ENCODE measurements around the gene FAM187B.

FAM187B gene

DNA sequence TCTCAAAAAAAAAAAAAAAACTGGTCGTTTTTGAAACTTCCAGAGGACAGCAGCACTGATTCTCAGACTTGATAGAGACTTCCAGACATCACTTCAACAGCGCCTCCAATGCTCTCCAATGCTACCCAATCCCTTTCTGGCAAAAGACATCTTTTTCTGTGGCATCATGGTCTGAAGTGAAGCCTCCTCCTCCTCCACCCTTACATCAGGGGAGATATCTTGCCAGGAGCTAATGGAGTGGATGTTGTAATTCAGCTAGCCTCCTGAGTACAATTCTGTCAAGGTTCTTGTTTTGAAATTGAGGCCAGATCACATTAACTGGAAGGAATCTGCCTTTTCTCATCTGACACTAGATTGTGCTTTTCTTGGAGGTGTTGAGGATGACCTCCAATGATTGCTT, 49.8 kb downstream of the FAM187B start:
- DNase-seq (ENCODE audit: low spot score): no peak

DNA sequence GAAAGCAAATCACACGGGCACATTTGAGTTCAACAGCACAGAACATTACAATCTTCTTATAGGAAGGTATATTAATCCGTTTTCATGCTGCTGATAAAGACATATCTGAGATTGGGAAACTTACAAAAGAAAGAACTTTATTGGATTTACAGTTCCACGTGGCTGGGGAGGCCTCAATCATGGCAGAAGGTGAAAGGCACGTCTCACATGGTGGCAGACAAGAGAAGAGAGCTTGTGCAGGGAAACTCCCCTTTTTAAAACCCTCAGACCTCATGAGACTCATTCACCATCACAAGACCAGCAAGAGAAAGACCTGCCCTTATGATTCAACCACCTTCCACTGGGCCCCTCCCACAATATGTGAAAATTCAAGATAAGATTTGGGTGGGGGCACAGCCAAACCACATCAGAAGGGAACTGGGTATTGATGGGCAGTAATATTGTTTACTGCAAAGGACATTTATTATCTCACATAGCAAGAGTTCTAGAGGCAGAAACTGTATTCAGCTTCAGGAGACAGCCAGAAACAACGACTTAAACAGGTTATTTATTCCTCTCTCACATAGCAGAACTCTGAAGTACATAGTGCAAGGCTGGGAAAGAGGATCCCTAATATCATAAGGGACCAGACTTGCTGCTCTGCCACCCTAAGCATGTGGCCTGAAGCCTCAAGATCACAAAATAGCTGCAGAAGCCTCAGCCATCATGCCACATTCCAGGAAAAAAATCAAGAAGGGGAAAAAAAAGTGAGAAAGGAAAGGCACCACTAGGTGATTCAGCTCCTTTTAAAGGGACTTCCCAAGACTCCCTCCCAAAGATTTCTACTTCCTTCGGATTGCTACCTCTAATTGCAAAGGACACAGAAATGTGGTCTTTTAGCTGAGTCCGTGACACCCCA, 50.9 kb downstream of the FAM187B start:
- no peak for DNase-seq (ENCODE audit: low spot score)

DNA sequence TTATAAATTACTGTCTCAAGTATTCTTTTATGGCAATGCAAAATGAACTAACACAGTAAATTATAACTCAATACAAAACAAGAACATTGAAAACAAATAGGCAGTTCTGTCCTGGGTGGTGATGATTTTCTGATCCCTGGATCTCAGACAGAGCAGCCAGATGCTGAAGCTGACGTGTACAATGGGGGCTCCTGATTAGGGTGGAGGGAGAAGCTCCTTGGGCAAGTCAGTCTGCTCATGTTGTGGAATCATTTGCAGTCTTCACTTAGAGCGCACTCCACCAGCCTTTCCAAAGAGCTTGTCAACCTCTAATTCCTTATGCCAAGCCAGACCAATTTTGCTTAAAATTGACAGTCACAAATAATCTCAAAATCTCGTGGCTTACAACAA, 52.4 kb downstream of the FAM187B start:
- DNase-seq (ENCODE audit: low spot score): no peak

Data from kidney tubule cell (primary cell).